HepG2 (cell line): Measurements from ENCODE around the gene DDX31. TPM values are rescaled to one million over a fixed set of nuclear protein-coding genes. Genes with fewer than 3 reads are reported as not detected.

ENCODE experiments used
- ATAD3A ChIP-seq: sonication (generic); formaldehyde crosslinking; IDR thresholded peaks from 2 replicates; pipeline ENCODE4 v1.4.0; 2020; ENCODE audit warnings: missing genetic modification reagents
- GATAD1 ChIP-seq: IDR thresholded peaks from 2 replicates; pipeline ENCODE4 v1.6.1; 2016; ENCODE audit warnings: missing genetic modification reagents, missing compliant biosample characterization
- RFXAP ChIP-seq: sonication (generic); formaldehyde crosslinking; IDR thresholded peaks from 2 replicates; pipeline ENCODE4 v1.4.0; 2020; ENCODE audit warnings: missing genetic modification reagents, borderline replicate concordance
- polyA plus RNA-seq, 8 experiments: library from polyadenylated mRNA; depleted of rRNA in 3 of 8; stranded (reverse) in 7 of 8; unstranded in 1 of 8; fragments of >200 nt; fragmentation: Illumina TruSeq in 4 of 8; extraction: Trizol in 4 of 8; gene quantifications; 2 replicates each; pipeline versions ENCODE4 v1.2.1 to v1.2.3, GENCODE V29; 2011 to 2016; ENCODE audit warnings: low read depth in 4 of 8, missing spikeins in 1 of 8, mixed read lengths in 1 of 8; ENCODE audit not compliant: insufficient read depth in 1 of 8
- total RNA-seq, 5 experiments: library from RNA; depleted of rRNA; stranded (reverse); fragments of >200 nt; fragmentation: Illumina TruSeq; extraction: Trizol; gene quantifications; 2 replicates each; pipeline ENCODE4 v1.2.3, GENCODE V29; 2016; ENCODE audit warnings: low read depth in 1 of 5

Gene DDX31
- total and polyA plus RNA-seq, 2 of the 13 experiments (the other 11 are each of a cell fraction or from before 2014, with no cell fraction given), result 11.4 to 16.3 TPM

- no peak for TF ChIP-seq RFXAP (CRISPR knock-in tag)
- no peak for TF ChIP-seq ATAD3A (CRISPR knock-in tag)
- no peak for TF ChIP-seq GATAD1 (CRISPR knock-in tag)
Observed at GRCh38 chr9:132543251-132543650, 126.5 kb downstream of the DDX31 start (continued).

Other genes starting within 250 kb of the DDX31 start
- gene BARHL1, start 87.4 kb downstream of the DDX31 start, total RNA-seq (2016; rRNA removed; fragmentation: Illumina TruSeq; extraction: Trizol), result not detected in 2 replicates
- not detected in 2 replicates for gene BARHL1, start 87.4 kb downstream of the DDX31 start, polyA plus RNA-seq (2011; rRNA removed)
- 12.9 and 21.0 TPM in 2 replicates for gene GTF3C4, start 481 bp upstream of the DDX31 start, total RNA-seq (2016; rRNA removed; fragmentation: Illumina TruSeq; extraction: Trizol)
- gene GTF3C4, start 481 bp upstream of the DDX31 start, polyA plus RNA-seq (2011; rRNA removed), result 2.6 TPM in 2 replicates
- gene AK8, start 208.3 kb upstream of the DDX31 start, total RNA-seq (2016; rRNA removed; fragmentation: Illumina TruSeq; extraction: Trizol), result not detected in 2 replicates
- gene AK8, start 208.3 kb upstream of the DDX31 start, polyA plus RNA-seq (2011; rRNA removed), result 0.09 and 0.11 TPM in 2 replicates
- 0.13 and 0.15 TPM in 2 replicates for gene SPACA9, start 208.9 kb upstream of the DDX31 start, total RNA-seq (2016; rRNA removed; fragmentation: Illumina TruSeq; extraction: Trizol)
- 0.38 and 0.64 TPM in 2 replicates for gene SPACA9, start 208.9 kb upstream of the DDX31 start, polyA plus RNA-seq (2011; rRNA removed)